GM18873 (cell line): ENCODE measurements around the gene JAGN1.
A peak's percentile ranks its signal among the peaks of the same experiment; 100 is the strongest.
"Not testable (repeated sequence)": the region's sequence is repeated elsewhere in the genome, so short reads cannot be mapped to it uniquely, and the experiment has no call there.

Source experiments
- ATAC-seq: cut with Tn5 transposase; IDR thresholded peaks from one replicate; pipeline ENCODE4 v1.9.1; 2021; ENCODE audit warnings: mild to moderate bottlenecking, moderate library complexity, moderate number of reproducible peaks; ENCODE audit not compliant: unreplicated experiment, low FRiP score

Gene JAGN1

DNA sequence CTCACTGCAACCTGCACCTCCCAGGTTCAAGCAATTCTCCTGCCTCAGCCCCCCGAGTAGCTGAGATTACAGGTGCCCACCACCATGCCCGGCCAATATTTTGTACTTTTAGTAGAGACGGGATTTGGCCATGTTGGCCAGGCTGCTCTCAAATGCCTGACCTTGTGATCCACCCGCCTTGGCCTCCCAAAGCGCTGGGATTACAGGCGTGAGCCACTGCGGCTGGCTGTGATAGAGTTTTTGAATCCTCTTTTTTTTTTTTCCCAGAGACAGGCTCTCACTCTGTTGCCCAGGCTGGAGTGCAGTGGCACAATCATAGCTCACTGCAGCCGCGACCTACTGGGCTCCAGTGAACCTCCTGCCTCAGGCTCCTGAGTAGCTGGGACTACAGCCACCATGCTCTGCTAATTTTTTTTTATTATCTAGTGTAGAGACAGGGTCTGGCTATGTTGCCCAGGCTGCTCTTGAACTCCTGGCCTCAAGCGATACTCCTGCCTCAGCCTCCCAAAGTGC is 25.2 kb upstream of the JAGN1 start:
- ATAC-seq = not testable (repeated sequence)

DNA sequence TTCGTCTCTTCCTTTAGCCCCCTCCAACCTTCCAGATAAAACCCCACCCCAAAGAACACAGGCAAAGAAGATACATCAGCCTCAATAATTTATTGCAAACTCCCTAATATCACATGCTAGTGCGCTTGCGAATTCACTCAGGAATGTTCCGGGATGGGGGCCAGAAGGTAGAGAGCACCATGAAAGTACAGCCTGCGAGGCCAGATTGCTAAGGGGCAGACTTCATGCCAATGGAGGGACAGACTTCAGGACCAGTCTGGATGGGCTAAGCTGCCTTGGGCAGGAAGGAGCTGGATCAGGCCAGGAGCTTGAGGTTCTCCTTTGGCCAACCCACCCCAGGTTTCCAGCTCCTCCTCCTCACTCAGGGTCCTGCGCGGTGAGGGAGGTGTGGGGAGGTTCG is 23.8 kb upstream of the JAGN1 start:
- no peak for ATAC-seq

DNA sequence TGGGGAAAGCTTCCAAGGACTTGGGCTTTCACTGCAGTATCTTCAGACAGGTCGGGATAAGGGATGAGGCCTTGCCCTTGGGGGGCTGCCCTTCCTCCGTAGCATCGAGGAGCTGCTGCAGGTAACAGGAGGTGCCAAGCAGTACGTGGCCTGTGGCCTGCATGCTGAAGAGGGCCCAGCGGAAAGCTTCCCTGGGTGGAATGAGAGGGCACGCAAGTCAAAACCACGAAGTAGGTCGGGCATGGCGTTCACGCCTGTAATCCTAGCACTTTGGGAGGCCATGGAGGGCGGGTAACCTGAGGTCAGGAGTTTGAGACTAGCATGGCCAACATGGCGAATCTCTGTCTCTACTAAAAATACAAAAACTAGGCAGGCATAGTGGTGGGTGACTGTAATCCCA is 23.3 kb upstream of the JAGN1 start:
- no peak for ATAC-seq

DNA sequence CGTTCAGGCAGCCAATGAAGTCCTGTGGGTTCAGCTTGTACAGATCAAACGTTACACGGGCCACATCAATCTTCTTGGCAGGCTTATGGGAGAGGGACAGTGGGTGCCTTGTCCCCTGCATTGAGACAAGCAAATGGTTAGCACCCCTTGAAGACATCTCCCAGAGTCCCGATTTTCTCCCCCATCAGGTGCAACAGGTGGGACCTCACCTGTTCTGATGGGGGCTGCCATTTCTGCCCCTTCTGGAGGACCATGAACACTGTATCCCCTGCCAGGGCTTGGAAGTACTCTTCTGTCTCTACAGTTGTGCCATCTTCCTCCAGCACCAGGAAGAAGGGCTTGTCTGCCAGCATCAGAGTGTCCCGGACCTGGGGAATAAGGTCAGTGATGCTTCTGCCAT is 20.5 kb upstream of the JAGN1 start:
- no peak for ATAC-seq

DNA sequence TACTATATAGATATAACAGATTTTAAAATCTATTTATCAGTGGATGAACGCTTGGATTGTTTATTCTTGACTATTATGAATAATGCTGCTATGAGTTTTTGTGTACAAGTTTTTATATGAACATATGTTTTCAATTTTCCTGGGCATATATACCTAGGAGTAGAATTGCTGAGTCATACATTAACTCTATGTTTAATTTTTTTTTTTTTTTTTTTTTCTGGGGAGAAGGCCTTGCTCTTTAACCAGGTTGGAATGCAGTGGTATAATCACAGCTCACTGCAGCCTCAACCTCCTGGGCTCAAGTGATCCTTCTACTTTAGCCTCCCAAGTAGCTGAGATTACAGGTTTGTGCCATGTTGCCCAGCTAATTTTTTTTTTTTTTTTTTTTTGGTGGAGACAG is 19.4 kb upstream of the JAGN1 start:
- ATAC-seq = no peak

DNA sequence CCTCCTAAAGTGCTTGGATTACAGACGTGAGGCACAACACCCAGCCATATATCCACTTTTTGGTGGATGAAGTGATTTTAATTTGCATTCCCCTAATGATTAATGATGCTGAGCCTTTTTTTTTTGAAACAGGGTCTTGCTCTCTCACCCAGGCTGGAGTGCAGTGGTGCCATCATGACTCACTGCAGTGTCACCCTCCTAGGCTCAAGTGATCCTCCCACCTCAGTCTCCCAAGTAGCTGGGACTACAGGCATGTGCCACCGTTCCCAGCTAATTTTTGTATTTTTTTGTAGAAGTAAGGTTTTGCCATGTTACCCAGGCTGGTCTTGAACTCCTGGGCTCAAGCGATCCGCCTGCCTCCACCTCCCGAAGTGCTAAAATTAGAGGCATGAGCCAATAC is 18.3 kb upstream of the JAGN1 start:
- ATAC-seq = not testable (repeated sequence)

DNA sequence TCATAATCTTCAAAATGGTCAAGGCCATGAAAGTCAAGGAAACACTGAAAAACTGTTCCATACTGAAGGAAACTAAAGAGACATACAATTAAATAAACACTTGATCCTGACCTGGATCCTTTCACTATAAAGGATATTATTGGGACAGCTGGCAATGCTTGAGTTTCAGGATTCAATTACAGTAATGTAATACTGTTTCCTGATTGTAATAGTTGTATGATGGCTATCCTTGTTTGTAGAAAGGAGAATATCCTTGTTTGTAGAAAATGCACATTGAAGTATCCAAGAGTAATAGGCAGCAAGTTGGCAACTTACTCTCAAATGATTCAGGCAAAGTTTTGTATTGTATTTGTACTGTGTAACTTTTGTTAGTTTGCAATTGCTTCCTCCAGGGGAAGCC is 15.0 kb upstream of the JAGN1 start:
- ATAC-seq = no peak

DNA sequence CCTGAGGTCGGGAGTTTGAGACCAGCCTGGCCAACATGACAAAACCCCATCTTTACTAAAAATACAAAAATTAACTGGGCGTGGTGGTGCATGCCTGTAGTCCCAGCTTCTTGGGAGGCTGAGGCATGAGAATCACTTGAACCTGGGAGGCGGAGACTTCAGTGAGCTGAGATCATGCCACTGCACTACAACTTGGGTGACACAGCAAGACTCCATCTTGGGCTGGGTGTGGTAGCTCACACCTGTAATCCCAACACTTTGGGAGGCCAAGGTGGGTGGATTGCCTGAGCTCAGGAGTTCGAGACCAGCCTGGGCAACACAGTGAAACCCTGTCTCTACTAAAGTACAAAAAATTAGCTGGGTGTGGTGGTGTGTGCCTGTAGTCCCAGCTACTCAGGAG is 14.2 kb upstream of the JAGN1 start:
- ATAC-seq = not testable (repeated sequence)

DNA sequence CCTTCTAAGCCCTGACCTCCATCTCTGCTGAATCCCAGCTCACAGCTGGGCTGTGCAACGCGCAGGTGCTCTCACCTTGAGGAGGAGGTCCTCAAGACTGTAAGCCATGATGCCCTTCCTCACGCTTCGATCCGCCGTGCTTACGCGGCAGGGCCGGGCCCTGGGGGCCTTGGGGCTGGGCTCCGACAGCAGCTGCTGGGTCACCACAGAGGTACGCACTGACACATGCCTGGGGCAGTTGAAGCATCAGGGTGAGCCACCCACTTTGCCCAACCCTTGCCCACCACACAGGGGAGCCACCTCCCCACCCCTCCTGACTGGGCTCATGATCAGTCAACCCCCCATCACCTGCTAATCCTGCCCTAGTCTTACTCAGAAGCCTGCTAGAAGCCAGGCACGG is 13.4 kb upstream of the JAGN1 start:
- ATAC-seq = no peak

DNA sequence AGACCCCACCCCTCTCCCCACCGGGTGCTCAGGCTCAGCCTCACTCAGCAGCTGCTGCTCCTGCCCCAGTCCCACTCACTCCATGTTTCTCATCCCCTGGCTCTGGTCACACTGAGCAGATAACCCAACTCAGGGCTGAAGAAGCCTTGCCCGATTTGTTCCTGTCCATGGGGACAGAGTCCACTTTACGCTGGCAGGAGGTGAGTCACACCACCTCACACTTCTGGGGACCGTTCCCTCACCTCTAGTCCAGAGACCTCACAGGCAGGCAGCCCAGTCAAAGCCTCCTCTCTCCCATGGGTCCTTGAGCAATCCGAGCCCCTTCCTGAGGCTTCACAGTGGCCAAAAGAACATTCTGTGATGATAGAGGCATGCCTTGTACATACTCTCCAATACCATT is 11.7 kb upstream of the JAGN1 start:
- ATAC-seq = no peak

DNA sequence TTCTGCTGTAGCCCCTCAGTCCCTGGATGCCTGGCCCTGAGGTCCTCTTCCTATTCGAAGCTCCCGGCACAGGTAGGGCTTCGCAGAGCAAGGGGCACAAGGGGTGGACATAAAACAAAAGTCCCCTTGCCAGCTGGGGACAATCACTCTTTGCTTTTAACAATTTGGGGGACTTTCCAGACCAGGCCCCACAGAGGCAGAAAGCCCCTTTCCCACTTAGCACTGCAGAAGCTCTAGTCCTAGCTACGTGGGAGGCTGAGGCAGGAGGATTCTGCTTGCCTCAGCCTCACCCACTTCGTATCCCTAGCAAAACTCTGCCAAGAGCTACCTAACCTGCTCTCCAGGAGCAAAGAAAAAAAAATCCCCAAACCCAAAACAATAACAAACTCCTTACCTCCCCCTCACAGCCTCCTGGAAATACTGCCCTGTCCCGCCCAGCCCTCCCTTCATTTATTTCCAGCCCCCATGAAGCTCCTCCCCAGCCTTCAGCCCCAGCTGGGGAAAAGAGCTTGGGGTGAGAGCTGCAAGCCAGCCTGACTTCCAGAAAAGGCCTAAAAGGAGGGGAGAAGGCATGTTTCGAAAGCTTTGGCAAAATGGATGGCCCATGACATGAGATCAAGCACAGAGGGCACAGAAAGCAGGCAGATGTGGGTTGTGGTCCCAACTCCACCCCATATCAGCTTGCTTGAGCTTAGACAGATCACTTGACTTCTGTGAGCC is 10.4 kb upstream of the JAGN1 start, which contains the start of gene CIDEC:
TSS of gene CIDEC (minus strand) at position 424 of the 720 bp plus-strand sequence. CDS start 1,767 bp downstream, outside the sequence.
- ATAC-seq = no peak

DNA sequence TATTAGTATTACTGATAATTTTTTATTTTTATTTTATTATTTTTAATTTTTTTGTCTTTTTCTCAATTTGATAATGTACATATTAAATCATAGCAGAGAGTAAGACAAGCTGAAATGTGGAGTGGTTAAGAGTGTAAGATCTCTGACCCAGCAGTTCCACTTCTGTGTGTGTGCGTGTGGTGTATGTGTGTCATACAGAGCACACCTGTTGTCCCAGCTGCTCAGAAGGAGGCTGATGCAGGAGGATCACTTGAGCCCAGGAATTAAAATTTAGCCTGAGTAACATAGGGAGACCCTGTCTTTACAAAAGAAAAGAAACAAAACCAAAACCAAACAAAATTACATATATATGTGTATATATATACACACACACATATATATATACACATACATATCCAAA is 9.0 kb upstream of the JAGN1 start:
- ATAC-seq = no peak

DNA sequence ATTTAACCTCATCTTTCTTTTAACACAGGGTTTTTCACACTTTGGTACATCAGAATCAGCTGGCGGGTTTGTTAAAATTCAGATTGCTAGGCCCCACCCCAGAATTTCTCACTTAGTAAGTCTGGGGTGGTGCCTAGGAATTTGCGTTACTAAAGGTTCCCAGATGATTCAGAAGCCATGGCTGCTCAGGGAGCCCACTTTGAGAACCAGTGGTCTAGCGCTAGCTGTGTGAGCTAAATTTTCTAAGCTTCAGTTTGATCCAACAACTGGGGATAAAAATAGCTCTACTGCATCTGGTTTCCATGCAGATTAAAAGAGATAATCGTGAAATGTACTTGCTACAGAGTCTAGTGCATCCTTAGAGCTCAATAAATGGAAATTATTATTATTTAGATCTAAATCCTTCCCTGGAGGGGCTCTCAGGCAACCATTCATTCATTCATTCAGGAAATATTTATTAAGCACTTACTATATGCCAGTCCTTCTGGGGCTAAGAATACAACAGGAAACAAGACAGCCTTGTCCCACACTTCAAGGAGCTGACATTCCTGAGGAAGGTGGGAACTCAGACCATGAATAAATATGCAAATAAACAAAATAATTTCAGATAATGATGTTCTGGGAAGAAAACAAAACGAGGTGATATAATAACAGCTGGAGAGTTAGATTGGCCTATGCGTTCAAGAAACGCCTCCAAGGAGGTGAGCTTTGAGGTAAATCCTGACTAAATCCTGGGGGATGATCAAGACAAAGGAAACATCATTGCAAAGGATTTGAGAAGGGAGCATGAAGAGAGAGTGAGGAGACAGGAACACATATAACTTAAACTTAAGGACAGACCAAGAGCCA is 6.5 kb upstream of the JAGN1 start:
- ATAC-seq = no peak

DNA sequence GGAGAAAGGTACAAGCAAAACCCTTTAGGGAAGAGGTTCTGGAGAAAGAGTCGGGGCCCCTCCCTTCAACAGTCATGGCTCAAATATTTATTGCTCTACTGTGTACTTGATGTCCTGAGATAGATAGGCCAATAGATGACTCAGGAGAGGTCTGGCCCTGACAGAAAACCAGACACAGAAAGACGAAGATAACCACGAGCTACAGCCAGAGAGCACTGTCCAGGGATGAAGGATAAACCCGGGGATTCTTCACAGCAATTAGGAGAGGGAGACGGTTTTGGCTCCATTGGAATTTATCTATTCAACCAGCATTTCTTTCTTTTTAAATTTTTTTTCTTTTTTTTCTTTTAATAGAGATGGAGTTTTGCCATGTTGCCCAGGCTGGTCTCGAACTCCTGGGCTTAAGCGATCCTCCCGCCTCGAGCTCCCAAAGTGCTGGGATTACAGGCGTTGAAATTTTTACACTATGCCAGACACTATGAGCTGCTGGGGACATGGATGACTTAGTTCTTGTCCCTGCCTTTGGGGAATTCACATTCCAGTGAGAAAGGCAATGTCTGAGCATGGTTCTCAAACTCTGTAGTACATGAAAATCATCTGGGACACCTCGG is 5.8 kb upstream of the JAGN1 start:
- ATAC-seq = no peak

DNA sequence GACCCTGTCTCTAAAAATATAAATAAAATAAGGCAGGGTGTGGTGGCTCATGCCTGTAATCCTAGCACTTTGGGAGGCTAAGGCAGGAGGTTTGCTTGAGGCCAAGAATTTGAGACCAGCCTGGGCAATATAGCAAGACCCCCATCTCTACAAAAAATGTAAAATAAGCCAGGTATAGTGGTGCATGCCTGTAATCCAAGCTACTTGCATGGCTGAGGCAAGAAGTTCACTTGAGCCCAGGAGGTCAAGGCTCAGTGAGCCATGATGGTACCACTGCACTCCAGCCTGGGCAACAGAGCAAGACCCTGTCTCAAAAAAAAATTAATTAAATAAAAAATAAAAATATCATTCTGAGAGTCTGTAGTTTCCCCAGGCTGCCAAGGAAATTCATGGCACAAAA is 4.1 kb upstream of the JAGN1 start:
- ATAC-seq = no peak

DNA sequence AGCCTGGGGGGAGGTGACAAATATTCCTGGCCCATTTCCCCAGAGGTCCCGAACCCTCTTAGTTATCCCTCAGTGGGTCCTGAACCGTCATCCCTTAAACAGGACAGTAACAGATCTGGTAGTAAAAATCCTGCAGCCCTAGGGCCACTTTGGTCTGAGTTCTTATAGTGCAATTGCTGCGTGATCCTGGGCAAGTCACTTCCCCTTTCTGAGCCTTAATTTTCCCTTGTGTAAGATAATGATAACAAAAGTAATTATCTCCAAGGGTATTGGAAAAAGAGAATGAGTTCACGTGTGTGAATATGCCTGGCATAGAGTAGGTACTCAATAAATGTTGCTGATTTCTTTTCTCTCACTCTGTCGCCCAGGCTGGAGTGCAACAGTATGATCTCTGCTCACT is 2.9 kb upstream of the JAGN1 start:
- ATAC-seq = no peak

DNA sequence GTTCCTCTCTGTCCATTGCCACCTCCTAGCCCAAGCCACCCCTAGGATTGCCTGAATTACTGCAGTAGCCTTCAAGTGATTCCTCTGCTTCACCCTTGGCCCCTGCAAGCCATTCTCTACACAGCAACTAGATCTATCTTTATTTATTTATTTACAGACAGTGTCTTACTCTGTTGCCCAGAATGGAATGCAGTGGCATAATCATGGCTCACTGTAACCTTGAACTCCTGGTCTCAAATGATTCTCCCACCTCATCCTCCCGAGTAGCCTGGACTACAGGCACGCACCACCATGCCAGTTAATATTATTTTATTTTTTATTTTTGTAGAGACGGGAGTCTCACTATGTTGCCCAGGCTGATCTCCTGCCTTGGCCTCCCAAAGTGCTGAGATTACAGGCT is 1.9 kb upstream of the JAGN1 start:
- ATAC-seq = no peak

DNA sequence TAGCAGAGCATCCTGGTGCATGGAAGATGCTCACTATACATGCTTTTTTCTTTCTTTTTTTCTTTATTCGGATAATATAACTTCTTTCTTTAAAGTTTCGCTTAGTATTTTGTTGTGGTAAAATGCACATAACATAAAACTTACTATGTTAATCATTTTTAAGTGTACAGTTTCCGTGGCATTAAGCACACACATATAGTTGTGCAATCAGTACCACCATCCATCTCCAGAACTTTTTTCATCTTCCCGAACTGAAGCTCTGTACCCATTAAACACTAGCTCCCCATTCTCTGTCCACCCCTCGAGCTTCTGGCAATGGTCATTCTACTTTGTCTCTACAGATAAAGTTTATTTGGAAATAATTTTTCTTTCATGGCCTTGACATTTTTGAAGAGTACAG is 1.0 kb upstream of the JAGN1 start:
- ATAC-seq = no peak

DNA sequence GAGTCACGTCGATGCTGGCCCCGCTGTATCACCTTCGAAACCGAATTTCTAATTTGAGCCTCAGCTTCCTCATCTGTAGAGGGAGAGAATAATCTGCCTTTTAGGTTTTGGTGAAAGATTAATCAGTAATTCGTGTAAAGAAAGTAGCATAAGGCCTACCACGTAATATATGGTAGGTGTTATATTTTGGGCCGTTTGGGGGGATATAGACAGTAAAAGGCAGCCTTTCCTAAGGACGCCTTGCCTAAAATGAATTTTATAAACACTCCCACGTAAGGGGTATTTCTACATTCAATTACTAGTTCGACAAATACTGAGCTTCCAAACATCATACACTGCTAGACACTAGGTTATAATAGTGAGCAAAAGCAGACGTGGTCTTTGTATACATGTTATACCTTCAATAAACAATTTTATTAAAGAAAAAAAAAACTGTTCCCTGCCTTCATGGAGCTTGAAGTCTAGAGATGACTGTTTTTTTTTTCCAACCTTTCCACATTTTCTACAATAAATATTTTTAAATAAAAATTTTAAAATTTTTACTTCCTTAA is 737 bp downstream of the JAGN1 start:
- ATAC-seq = peak; percentile 24

DNA sequence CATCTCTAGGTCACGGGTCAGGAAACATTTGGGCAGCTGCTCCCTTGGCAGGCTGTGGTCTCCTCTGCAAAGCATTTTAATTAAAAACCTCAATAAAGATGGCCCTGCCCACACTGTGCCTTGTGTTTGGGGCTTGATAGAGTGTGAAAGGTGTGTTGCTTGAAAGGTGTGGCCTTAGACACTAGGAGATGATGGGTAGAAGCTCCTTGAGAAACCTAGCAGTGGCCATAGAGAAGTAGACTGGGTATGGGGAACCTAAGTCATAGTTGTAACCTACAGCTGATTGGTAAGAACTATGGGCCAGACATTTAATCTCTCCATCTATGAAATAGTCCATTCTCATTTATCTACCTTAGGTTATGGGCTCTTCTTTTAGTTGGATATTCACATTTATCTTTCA is 3.3 kb downstream of the JAGN1 start:
- no peak for ATAC-seq

DNA sequence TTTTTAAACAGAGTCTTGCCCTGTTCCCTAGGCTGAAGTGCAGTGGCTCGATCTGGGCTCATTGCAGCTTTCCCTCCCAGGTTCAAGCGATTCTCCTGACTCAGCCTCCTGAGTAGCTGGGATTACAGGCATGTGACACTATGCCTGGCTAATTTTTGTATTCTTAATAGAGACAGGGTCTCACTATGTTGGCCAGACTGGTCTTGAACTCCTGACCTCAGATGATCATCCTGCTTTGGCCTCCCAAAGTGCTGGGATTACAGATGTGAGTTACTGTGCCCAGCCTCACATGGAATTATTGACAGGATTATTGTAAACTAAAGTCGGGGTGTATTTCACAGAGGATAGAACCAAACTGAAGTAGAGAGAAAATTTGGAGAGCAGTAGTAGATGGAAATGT is 5.3 kb downstream of the JAGN1 start:
- not testable (repeated sequence) for ATAC-seq
